ENCODE results near the gene NEURL4. TPM values are rescaled to one million over a fixed set of nuclear protein-coding genes. Genes with fewer than 3 reads are reported as not detected.

NEURL4 gene
- total and polyA plus RNA-seq, 2 donors (not counting 3 experiments of a cell fraction or from before 2014, with no cell fraction given), result 32.0 to 44.9 TPM

GRCh38 chr17:7289256-7290032 is 39.7 kb downstream of the NEURL4 start:
- no peaks in the 10 kb centered on the region for H3K9me3 ChIP-seq (replicated peaks; ENCODE audit: control insufficient read depth, insufficient read depth, low read length)
- dilution Hi-C loops (cut with MboI; ENCODE audit: extremely low pct_ligation_motif_present, low sequenced_read_pairs), result no loop called here
- no peak overlapping the region for H3K9ac ChIP-seq (replicated peaks; ENCODE audit: extremely low read depth, insufficient read depth, low read length)
- peaks cover 20 to 40% of the 10 kb centered on the region in 2 experiments for H3K27me3 ChIP-seq (ENCODE audit: control insufficient read depth in 2 of 2, insufficient read depth in 2 of 2, low read length in 2 of 2)
- H3K36me3 ChIP-seq (ENCODE audit: control insufficient read depth in 2 of 2, extremely low read depth in 1 of 2, insufficient read depth in 2 of 2, low read length in 2 of 2), result no peaks in the 10 kb centered on the region
- ChIA-PET CTCF (interaction anchor here (0.8 to 10.2 kb wide), 2 partner anchors 8 to 9 kb away, joined by 3 to 170 read pairs; no protein-coding TSS in a partner anchor), POLR2A (no interaction called here)
- H3K4me1 ChIP-seq (ENCODE audit: control insufficient read depth, extremely low read depth, insufficient read depth, low read length), result no peaks in the 10 kb centered on the region
- no peaks in the 10 kb centered on the region for H3K9me1 ChIP-seq (replicated peaks; ENCODE audit: control insufficient read depth, extremely low read depth, insufficient read depth, low read length)
- H3K79me2 ChIP-seq (ENCODE audit: control insufficient read depth, insufficient read depth, low read length), result no peaks in the 10 kb centered on the region
- no peak overlapping the region for H3K27ac ChIP-seq (ENCODE audit: insufficient read depth, low read depth, low read length)
- BruUV-seq (replicated peaks), result no TSS peak
- FAIRE-seq, result no peak
- no peaks in the 10 kb centered on the region for H4K20me1 ChIP-seq (replicated peaks; ENCODE audit: control insufficient read depth, extremely low read depth, insufficient read depth, low read length)
- no peak overlapping the region for H3K4me3 ChIP-seq (replicated peaks in 1 of 3; ENCODE audit: insufficient read depth in 1 of 3, low read depth in 1 of 3, low read length in 3 of 3)
- H3K4me2 ChIP-seq (ENCODE audit: insufficient read depth, low read length), result no peak overlapping the region
- DNase-seq (ENCODE audit: low read depth, low spot score), result no peak
- no peak for TF ChIP-seq POLR2A (IDR thresholded peaks at IDR 0.05; ENCODE audit: low read depth, low read length)
- TF ChIP-seq POLR2AphosphoS5 (IDR thresholded peaks at IDR 0.05; ENCODE audit: insufficient read depth, low read depth, low read length), result no peak
- no peak for TF ChIP-seq MYC (IDR thresholded peaks at IDR 0.05; ENCODE audit: low read depth, low read length)
- TF ChIP-seq GATA2 (IDR thresholded peaks at IDR 0.05; ENCODE audit: insufficient read depth, insufficient read length, low read depth, low read length), result no peak
- TF ChIP-seq FOS (IDR thresholded peaks at IDR 0.05; ENCODE audit: borderline replicate concordance, insufficient read depth, low read length), result no peak
- no peak for TF ChIP-seq CTCF (IDR thresholded peaks at IDR 0.05; ENCODE audit: extremely low read depth in 1 of 2, insufficient read depth in 1 of 2, low read depth in 1 of 2, low read length in 2 of 2)
- no peak for TF ChIP-seq MAX (IDR thresholded peaks at IDR 0.05; ENCODE audit: insufficient read depth, insufficient read length)
- TF ChIP-seq JUN (IDR thresholded peaks at IDR 0.05; ENCODE audit: borderline replicate concordance, insufficient read depth, insufficient read length, low read depth), result no peak
- TF ChIP-seq EZH2 (IDR thresholded peaks at IDR 0.05; ENCODE audit: borderline replicate concordance, low read depth, low read length, severe bottlenecking), result no peak
- H2AFZ ChIP-seq (ENCODE audit: low read depth, low read length), result no peak overlapping the region
- intact Hi-C loops (cut with micrococcal nuclease), result no loop called here

Data from endothelial cell of umbilical vein (primary cell).